Central memory CD8-positive, alpha-beta T cell (primary cell): Measurements from ENCODE around the gene REXO5.
A peak's percentile ranks its signal among the peaks of the same experiment; 100 is the strongest.

Source experiments
- ATAC-seq: fragments of 150-1000 bp; cut with Tn5 transposase; replicated peaks from 2 replicates; pipeline ENCODE4 v1.10.0; 2022; ENCODE audit warnings: mild to moderate bottlenecking, moderate FRiP score, moderate number of reproducible peaks; ENCODE audit not compliant: poor library complexity, severe bottlenecking; ENCODE audit errors: extremely low read depth
- DNase-seq, 2 donors: peaks; one replicate each; pipeline ENCODE4 v3.0.0; 2021; ENCODE audit warnings: low spot score in 2 of 2
- H3K27ac Mint-ChIP-seq: one replicate; pipeline ENCODE4 v1.8.0; 2022; ENCODE audit warnings: low read depth, mild to moderate bottlenecking, moderate library complexity, mixed read lengths
- H3K27me3 Mint-ChIP-seq: one replicate; pipeline ENCODE4 v1.8.0; 2022; ENCODE audit warnings: mixed read lengths
- H3K36me3 Mint-ChIP-seq: one replicate; pipeline ENCODE4 v1.8.0; 2022; ENCODE audit warnings: mild to moderate bottlenecking, moderate library complexity, mixed read lengths; ENCODE audit not compliant: insufficient read depth
- H3K4me1 Mint-ChIP-seq: one replicate; pipeline ENCODE4 v1.8.0; 2022; ENCODE audit warnings: mixed read lengths
- H3K4me3 Mint-ChIP-seq: one replicate; pipeline ENCODE4 v1.8.0; 2022; ENCODE audit warnings: mild to moderate bottlenecking, moderate library complexity, mixed read lengths
- H3K9me3 Mint-ChIP-seq: one replicate; pipeline ENCODE4 v1.8.0; 2022; ENCODE audit warnings: mixed read lengths

REXO5 gene

GRCh38 chr16:20844588-20844987, 38.3 kb downstream of the REXO5 start:
- Mint-ChIP-seq H3K36me3 (peaks cover 6% of the 10 kb centered on the region), H3K4me3 (peak overlapping the region; percentile 59), H3K27ac (peak overlapping the region; percentile 90), H3K4me1 (peaks cover 22% of the 10 kb centered on the region), H3K27me3 (no peaks in the 10 kb centered on the region), H3K9me3 (no peaks in the 10 kb centered on the region)
- ATAC-seq: peak; percentile 67
- DNase-seq: no peak

GRCh38 chr16:20846030-20846429, 39.7 kb downstream of the REXO5 start:
- DNase-seq: no peak
- Mint-ChIP-seq H3K36me3 (peaks cover 6% of the 10 kb centered on the region), H3K4me1 (peaks cover 22% of the 10 kb centered on the region), H3K27me3 (no peaks in the 10 kb centered on the region), H3K9me3 (no peaks in the 10 kb centered on the region), H3K4me3 (no peak overlapping the region), H3K27ac (peak overlapping the region; percentile 90)
- ATAC-seq: no peak

- no peak for DNase-seq
- no peak for ATAC-seq
- Mint-ChIP-seq H3K4me1 (peaks cover 22% of the 10 kb centered on the region), H3K9me3 (no peaks in the 10 kb centered on the region), H3K4me3 (no peak overlapping the region), H3K27me3 (no peaks in the 10 kb centered on the region), H3K36me3 (peaks cover 5% of the 10 kb centered on the region), H3K27ac (no peak overlapping the region)
Observed at GRCh38 chr16:20846551-20846950, 40.2 kb downstream of the REXO5 start.

- ATAC-seq (no peak), DNase-seq (no peak)
- Mint-ChIP-seq H3K27ac (no peak overlapping the region), H3K4me1 (peaks cover 22% of the 10 kb centered on the region), H3K36me3 (peaks cover 3% of the 10 kb centered on the region), H3K9me3 (no peaks in the 10 kb centered on the region), H3K4me3 (no peak overlapping the region), H3K27me3 (no peaks in the 10 kb centered on the region)
Observed at GRCh38 chr16:20847550-20847949, 41.2 kb downstream of the REXO5 start.

GRCh38 chr16:20849589-20850390, 43.5 kb downstream of the REXO5 start:
- no peaks in the 10 kb centered on the region for H3K9me3 Mint-ChIP-seq
- H3K4me1 Mint-ChIP-seq: peaks cover 10% of the 10 kb centered on the region
- DNase-seq: peak; percentile 47 to 61
- no peaks in the 10 kb centered on the region for H3K27me3 Mint-ChIP-seq
- H3K27ac Mint-ChIP-seq: no peak overlapping the region
- no peak overlapping the region for H3K4me3 Mint-ChIP-seq
- H3K36me3 Mint-ChIP-seq: peaks cover 2% of the 10 kb centered on the region
- ATAC-seq: no peak

GRCh38 chr16:20850981-20851380, 44.7 kb downstream of the REXO5 start:
- no peak overlapping the region for H3K4me3 Mint-ChIP-seq
- no peaks in the 10 kb centered on the region for H3K27me3 Mint-ChIP-seq
- DNase-seq: no peak
- H3K9me3 Mint-ChIP-seq: no peaks in the 10 kb centered on the region
- H3K36me3 Mint-ChIP-seq: peaks cover under 1% of the 10 kb centered on the region
- no peak overlapping the region for H3K27ac Mint-ChIP-seq
- ATAC-seq: no peak
- H3K4me1 Mint-ChIP-seq: no peaks in the 10 kb centered on the region

GRCh38 chr16:20851601-20852000, 45.3 kb downstream of the REXO5 start:
- DNase-seq (no peak), ATAC-seq (no peak)
- Mint-ChIP-seq H3K27ac (no peak overlapping the region), H3K27me3 (no peaks in the 10 kb centered on the region), H3K36me3 (peaks cover 2% of the 10 kb centered on the region), H3K4me3 (no peak overlapping the region), H3K4me1 (no peaks in the 10 kb centered on the region), H3K9me3 (no peaks in the 10 kb centered on the region)

GRCh38 chr16:20853143-20853542, 46.8 kb downstream of the REXO5 start:
- DNase-seq: no peak
- Mint-ChIP-seq H3K9me3 (no peaks in the 10 kb centered on the region), H3K4me3 (no peak overlapping the region), H3K36me3 (peaks cover 2% of the 10 kb centered on the region), H3K27me3 (no peaks in the 10 kb centered on the region), H3K27ac (no peak overlapping the region), H3K4me1 (no peaks in the 10 kb centered on the region)
- no peak for ATAC-seq

GRCh38 chr16:20853981-20854620, 47.8 kb downstream of the REXO5 start:
- DNase-seq (no peak), ATAC-seq (no peak)
- Mint-ChIP-seq H3K27me3 (no peaks in the 10 kb centered on the region), H3K36me3 (peaks cover 2% of the 10 kb centered on the region), H3K27ac (no peak overlapping the region), H3K4me3 (no peak overlapping the region), H3K4me1 (no peaks in the 10 kb centered on the region), H3K9me3 (no peaks in the 10 kb centered on the region)

GRCh38 chr16:20854963-20855362, 48.6 kb downstream of the REXO5 start:
- no peak for DNase-seq
- H3K4me3 Mint-ChIP-seq: no peak overlapping the region
- H3K9me3 Mint-ChIP-seq: no peaks in the 10 kb centered on the region
- no peaks in the 10 kb centered on the region for H3K4me1 Mint-ChIP-seq
- H3K36me3 Mint-ChIP-seq: peaks cover 6% of the 10 kb centered on the region
- no peak for ATAC-seq
- no peak overlapping the region for H3K27ac Mint-ChIP-seq
- no peaks in the 10 kb centered on the region for H3K27me3 Mint-ChIP-seq

- Mint-ChIP-seq H3K9me3 (no peaks in the 10 kb centered on the region), H3K4me3 (no peak overlapping the region), H3K4me1 (peaks cover 3% of the 10 kb centered on the region), H3K36me3 (peaks cover 14% of the 10 kb centered on the region), H3K27me3 (no peaks in the 10 kb centered on the region), H3K27ac (no peak overlapping the region)
- ATAC-seq (no peak), DNase-seq (no peak)
Observed at GRCh38 chr16:20857281-20857680, 51.0 kb downstream of the REXO5 start.

GRCh38 chr16:20859229-20859628, 52.9 kb downstream of the REXO5 start:
- peaks cover 14% of the 10 kb centered on the region for H3K36me3 Mint-ChIP-seq
- peaks cover 6% of the 10 kb centered on the region for H3K4me1 Mint-ChIP-seq
- ATAC-seq (no peak), DNase-seq (no peak)
- H3K9me3 Mint-ChIP-seq: no peaks in the 10 kb centered on the region
- H3K27ac Mint-ChIP-seq: no peak overlapping the region
- no peak overlapping the region for H3K4me3 Mint-ChIP-seq
- H3K27me3 Mint-ChIP-seq: no peaks in the 10 kb centered on the region

GRCh38 chr16:20859699-20860098, 53.4 kb downstream of the REXO5 start:
- Mint-ChIP-seq H3K36me3 (peaks cover 14% of the 10 kb centered on the region), H3K27me3 (no peaks in the 10 kb centered on the region), H3K27ac (no peak overlapping the region), H3K9me3 (no peaks in the 10 kb centered on the region), H3K4me1 (peaks cover 11% of the 10 kb centered on the region), H3K4me3 (no peak overlapping the region)
- DNase-seq (no peak), ATAC-seq (no peak)
